HK-2 (cell line): Measurements from ENCODE around the gene BANP.
"Not testable (repeated sequence)": the region's sequence is repeated elsewhere in the genome, so short reads cannot be mapped to it uniquely, and the experiment has no call there.

Experiments
- DNase-seq: peaks from one replicate; pipeline ENCODE4 v3.0.0-alpha.2; 2018; ENCODE audit not compliant: unreplicated experiment

The BANP gene

GRCh38 chr16:88047462-88047861 is 96.2 kb downstream of the BANP start:
- DNase-seq, result no peak

- DNase-seq, result no peak
Observed at GRCh38 chr16:88048985-88049384, 97.8 kb downstream of the BANP start.

GRCh38 chr16:88049561-88050545 is 98.6 kb downstream of the BANP start:
- DNase-seq, result no peak

GRCh38 chr16:88050952-88051660 is 99.9 kb downstream of the BANP start:
- no peak for DNase-seq

- DNase-seq, result no peak
Observed at GRCh38 chr16:88052661-88053060, 101.4 kb downstream of the BANP start.

- not testable (repeated sequence) for DNase-seq
Observed at GRCh38 chr16:88053479-88053878, 102.2 kb downstream of the BANP start.

GRCh38 chr16:88055356-88055755 is 104.1 kb downstream of the BANP start:
- no peak for DNase-seq

- DNase-seq, result no peak
Observed at GRCh38 chr16:88056212-88056611, 105.0 kb downstream of the BANP start.

- no peak for DNase-seq
Observed at GRCh38 chr16:88057656-88058055, 106.4 kb downstream of the BANP start.

GRCh38 chr16:88058136-88058535 is 106.9 kb downstream of the BANP start:
- DNase-seq, result no peak

- no peak for DNase-seq
Observed at GRCh38 chr16:88058817-88059216, 107.6 kb downstream of the BANP start.

- no peak for DNase-seq
Observed at GRCh38 chr16:88059701-88060386, 108.6 kb downstream of the BANP start.

GRCh38 chr16:88060524-88061219 is 109.4 kb downstream of the BANP start:
- DNase-seq, result no peak

- no peak for DNase-seq
Observed at GRCh38 chr16:88061346-88062110, 110.3 kb downstream of the BANP start.

GRCh38 chr16:88062341-88063210 is 111.3 kb downstream of the BANP start:
- DNase-seq, result peak; percentile 68

- no peak for DNase-seq
Observed at GRCh38 chr16:88063211-88063773, 112.1 kb downstream of the BANP start.

GRCh38 chr16:88064011-88064888 is 113.0 kb downstream of the BANP start:
- no peak for DNase-seq

GRCh38 chr16:88064889-88065746 is 113.9 kb downstream of the BANP start:
- DNase-seq, result no peak
